Kidney epithelial cell (primary cell): ENCODE measurements around the gene KLHL10. TPM values are rescaled to one million over a fixed set of nuclear protein-coding genes. Genes with fewer than 3 reads are reported as not detected.
"Not testable (repeated sequence)": the region's sequence is repeated elsewhere in the genome, so short reads cannot be mapped to it uniquely, and the experiment has no call there.

Source experiments
- DNase-seq: peaks from one replicate; pipeline ENCODE4 v3.0.0-alpha.2; 2010; ENCODE audit warnings: low read depth
- H3K27me3 ChIP-seq: 2 replicates; pipeline ENCODE4 v1.6.0; 2011; ENCODE audit warnings: low read length; ENCODE audit not compliant: control insufficient read depth, insufficient read depth
- H3K36me3 ChIP-seq: 2 replicates; pipeline ENCODE4 v1.5.1; 2011; ENCODE audit warnings: low read length; ENCODE audit not compliant: control insufficient read depth, insufficient read depth
- H3K4me3 ChIP-seq: 2 replicates; pipeline ENCODE4 v1.5.1; 2011; ENCODE audit warnings: low read depth, mild to moderate bottlenecking, control low read depth, low read length
- total RNA-seq: library from RNA; depleted of rRNA; stranded (reverse); fragments of >200 nt; gene quantifications from 2 replicates; pipeline ENCODE4 v1.2.3, GENCODE V29; 2015
- TF ChIP-seq, protein P1 (sequence below): IDR thresholded peaks from 2 replicates; pipeline ENCODE4 v1.5.1; 2011; ENCODE audit warnings: mild to moderate bottlenecking, moderate library complexity, low read length, control low read depth, inconsistent platforms; ENCODE audit not compliant: insufficient read depth, poor library complexity, severe bottlenecking

KLHL10 gene
- total RNA-seq, 1 donor from 2014 or later, result not detected

DNA sequence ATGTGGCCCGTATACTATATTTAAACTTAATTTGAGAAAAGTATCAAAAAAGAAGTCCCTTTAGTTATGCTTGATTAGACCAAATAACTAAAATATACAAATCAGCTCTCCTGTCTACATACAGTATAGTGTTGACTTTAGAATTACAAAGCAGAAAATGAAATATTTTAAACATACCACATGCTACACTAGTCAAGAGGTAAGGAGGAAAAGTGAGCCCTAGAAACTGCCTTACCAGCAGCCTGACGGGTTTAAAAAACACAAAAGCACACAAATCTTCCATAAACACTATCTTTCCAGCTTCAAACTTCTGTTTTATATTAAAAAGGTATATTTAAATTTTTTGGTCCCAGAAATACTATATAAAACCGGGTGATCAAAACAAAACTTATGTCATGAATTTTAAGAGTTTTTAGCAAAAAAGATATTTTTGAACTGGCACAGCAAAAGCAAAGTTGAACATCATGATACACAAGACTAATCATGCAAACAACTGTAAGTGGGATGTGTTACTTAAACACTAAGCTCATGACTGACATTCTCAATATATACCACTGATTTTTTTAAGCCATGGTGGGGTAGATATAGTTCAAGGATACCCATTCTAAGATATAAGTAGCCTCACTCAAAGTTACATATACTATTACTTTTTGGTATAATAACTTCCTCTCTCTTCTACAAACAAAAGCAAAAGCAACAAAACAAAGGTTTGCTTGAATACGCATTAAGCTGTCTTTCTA is 11.8 kb downstream of the KLHL10 start:
- TF ChIP-seq, protein P1, sequence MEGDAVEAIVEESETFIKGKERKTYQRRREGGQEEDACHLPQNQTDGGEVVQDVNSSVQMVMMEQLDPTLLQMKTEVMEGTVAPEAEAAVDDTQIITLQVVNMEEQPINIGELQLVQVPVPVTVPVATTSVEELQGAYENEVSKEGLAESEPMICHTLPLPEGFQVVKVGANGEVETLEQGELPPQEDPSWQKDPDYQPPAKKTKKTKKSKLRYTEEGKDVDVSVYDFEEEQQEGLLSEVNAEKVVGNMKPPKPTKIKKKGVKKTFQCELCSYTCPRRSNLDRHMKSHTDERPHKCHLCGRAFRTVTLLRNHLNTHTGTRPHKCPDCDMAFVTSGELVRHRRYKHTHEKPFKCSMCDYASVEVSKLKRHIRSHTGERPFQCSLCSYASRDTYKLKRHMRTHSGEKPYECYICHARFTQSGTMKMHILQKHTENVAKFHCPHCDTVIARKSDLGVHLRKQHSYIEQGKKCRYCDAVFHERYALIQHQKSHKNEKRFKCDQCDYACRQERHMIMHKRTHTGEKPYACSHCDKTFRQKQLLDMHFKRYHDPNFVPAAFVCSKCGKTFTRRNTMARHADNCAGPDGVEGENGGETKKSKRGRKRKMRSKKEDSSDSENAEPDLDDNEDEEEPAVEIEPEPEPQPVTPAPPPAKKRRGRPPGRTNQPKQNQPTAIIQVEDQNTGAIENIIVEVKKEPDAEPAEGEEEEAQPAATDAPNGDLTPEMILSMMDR, result no peak
- H3K27me3 ChIP-seq, result no peaks in the 10 kb centered on the region
- DNase-seq, result no peak
- H3K36me3 ChIP-seq, result no peaks in the 10 kb centered on the region
- no peak overlapping the region for H3K4me3 ChIP-seq

DNA sequence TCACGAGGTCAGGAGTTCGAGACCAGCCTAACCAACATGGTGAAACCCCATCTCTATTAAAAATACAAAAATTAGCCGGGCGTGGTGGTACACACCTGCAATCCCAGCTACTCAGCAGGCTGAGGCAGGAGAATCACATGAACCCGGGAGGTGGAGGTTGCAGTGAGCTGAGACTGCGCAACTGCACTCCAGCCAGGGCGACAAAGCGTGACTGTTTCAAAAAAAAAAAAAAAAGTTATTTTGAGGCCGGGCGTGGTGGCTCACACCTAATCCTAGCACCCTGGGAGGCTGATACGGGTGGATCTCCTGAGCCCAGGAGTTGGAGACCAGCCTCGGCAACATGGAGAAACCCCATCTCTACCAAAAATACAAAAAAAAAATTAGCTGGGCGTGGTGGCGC is 13.8 kb downstream of the KLHL10 start:
- not testable (repeated sequence) for H3K27me3 ChIP-seq, DNase-seq, H3K4me3 ChIP-seq, H3K36me3 ChIP-seq

DNA sequence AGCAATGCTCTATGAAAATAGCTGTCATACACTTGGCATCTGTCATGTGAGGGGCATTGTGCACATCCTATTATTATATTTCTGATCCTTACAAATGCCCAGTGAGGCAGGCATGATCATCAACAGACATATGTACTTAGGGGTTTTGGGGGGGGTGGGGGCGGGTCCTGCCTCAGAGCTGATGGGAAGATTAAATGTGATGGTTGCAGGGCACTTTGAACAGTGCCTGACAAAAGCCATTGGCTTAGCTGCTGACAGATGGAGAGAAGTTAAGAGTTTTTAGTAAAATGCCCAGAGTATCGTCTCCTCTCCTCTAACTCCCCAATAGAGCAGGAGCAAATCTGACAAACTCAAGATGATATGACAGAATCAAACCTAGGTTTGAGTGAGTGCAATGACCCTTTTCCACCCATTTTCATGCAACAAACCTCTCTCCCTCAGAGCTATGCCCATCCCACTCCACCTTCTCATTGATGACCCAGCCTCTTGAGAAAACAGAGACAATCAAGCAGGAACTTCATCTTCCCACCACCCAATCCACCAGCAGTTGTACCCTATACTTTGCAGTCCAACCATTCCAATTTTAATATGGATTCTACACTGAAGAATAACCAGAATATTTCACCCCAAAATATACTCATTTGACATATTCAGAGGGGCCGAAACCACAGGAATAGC is 22.8 kb downstream of the KLHL10 start:
- no peak for DNase-seq
- TF ChIP-seq, protein P1, result no peak
- H3K4me3 ChIP-seq, result no peak overlapping the region
- H3K27me3 ChIP-seq, result no peaks in the 10 kb centered on the region
- no peaks in the 10 kb centered on the region for H3K36me3 ChIP-seq

DNA sequence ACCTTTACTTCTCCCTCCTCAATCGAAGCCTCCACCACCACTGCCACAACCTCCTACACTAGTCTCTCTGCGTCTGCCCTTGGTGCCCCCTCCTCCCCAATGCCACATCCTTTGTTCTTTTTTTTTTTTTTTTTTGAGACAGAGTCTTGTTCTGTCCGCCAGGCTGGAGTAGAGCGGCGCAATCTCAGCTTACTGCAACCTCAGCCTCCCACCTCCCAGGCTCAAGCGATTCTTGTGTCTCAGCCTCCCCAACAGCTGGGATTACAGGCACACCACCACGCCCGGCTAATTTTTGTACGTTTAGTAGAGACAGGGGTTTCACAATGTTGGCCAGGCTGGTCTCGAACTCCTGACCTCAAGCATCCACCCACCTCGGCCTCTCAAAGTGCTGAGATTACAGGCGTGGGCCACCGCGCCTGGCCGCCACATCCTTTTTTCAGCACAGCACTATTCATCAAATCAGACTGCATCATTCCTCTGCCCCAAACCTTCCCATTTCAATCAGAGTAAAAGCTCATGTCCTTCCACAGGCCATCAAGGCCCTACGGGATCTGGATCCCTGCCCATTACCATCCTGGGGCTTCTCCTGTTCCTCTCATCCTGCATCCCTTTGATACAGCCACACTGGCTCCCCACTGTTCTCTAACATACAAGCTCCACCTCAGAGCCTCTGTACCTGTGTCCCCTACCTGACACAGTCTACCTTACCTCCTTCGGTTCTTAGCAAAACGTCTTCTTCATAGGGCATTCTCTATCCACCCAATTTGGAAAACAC is 25.6 kb downstream of the KLHL10 start:
- no peak for DNase-seq
- TF ChIP-seq, protein P1, result no peak
- Histone ChIP-seq H3K4me3 (no peak overlapping the region), H3K36me3 (no peaks in the 10 kb centered on the region), H3K27me3 (no peaks in the 10 kb centered on the region)

DNA sequence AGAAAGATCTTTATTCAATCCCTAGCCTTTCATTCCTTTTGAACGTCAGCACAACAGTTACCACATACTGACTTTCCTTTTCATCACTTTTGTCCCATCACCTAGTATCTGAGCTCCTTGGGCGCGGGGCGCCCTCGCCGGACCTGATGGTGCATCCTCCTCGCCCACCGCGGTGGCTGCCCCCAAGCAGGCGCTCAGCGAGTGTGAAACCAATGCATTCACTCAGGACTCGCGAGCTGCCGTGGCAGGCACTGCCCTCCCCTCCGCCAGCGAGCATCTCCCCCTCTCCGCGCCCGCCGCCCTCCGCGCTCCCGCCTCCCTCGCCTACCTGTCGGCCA is 26.8 kb downstream of the KLHL10 start:
- no peaks in the 10 kb centered on the region for H3K27me3 ChIP-seq
- no peak for DNase-seq
- H3K36me3 ChIP-seq, result no peaks in the 10 kb centered on the region
- TF ChIP-seq, protein P1, result no peak
- peak overlapping the region; percentile 83 for H3K4me3 ChIP-seq
